ENCODE data around the gene ASPG. TPM values are rescaled to one million over a fixed set of nuclear protein-coding genes. Genes with fewer than 3 reads are reported as not detected.

Gene ASPG
- not detected for polyA plus RNA-seq (2012; ENCODE audit: insufficient read length, low read depth)

GRCh38 chr14:104085032-104085888, at the start of gene ASPG:
Gene ASPG, plus strand, starts transcription at chr14:104085700. Its CDS starts 71 bp downstream, at chr14:104085771.
- no peak for TF ChIP-seq SIN3A (IDR thresholded peaks at IDR 0.05; ENCODE audit: borderline replicate concordance, insufficient read depth, low read length)
- no peak for TF ChIP-seq POLR2AphosphoS5 (IDR thresholded peaks at IDR 0.05; ENCODE audit: low read depth, low read length)
- TF ChIP-seq REST (IDR thresholded peaks at IDR 0.05; ENCODE audit: insufficient read depth in 1 of 2, low read depth in 2 of 2, low read length in 2 of 2): no peak
- no peak for TF ChIP-seq FOXP2 (optimal IDR thresholded peaks at IDR 0.05; ENCODE audit: borderline replicate concordance, extremely low read depth, extremely low read length, insufficient read depth)
- TF ChIP-seq TAF1 (IDR thresholded peaks at IDR 0.05; ENCODE audit: borderline replicate concordance, insufficient read depth, low read length): no peak

- TF ChIP-seq FOXP2 (optimal IDR thresholded peaks at IDR 0.05; ENCODE audit: borderline replicate concordance, extremely low read depth, extremely low read length, insufficient read depth): no peak
- TF ChIP-seq POLR2AphosphoS5 (IDR thresholded peaks at IDR 0.05; ENCODE audit: low read depth, low read length): no peak
- TF ChIP-seq REST (IDR thresholded peaks at IDR 0.05; ENCODE audit: insufficient read depth in 1 of 2, low read depth in 2 of 2, low read length in 2 of 2): no peak
- TF ChIP-seq TAF1 (IDR thresholded peaks at IDR 0.05; ENCODE audit: borderline replicate concordance, insufficient read depth, low read length): no peak
- no peak for TF ChIP-seq SIN3A (IDR thresholded peaks at IDR 0.05; ENCODE audit: borderline replicate concordance, insufficient read depth, low read length)
Measured at GRCh38 chr14:104036212-104036611, 49.3 kb upstream of the ASPG start.

- no peak for TF ChIP-seq POLR2AphosphoS5 (IDR thresholded peaks at IDR 0.05; ENCODE audit: low read depth, low read length)
- TF ChIP-seq SIN3A (IDR thresholded peaks at IDR 0.05; ENCODE audit: borderline replicate concordance, insufficient read depth, low read length): no peak
- no peak for TF ChIP-seq FOXP2 (optimal IDR thresholded peaks at IDR 0.05; ENCODE audit: borderline replicate concordance, extremely low read depth, extremely low read length, insufficient read depth)
- no peak for TF ChIP-seq REST (IDR thresholded peaks at IDR 0.05; ENCODE audit: insufficient read depth in 1 of 2, low read depth in 2 of 2, low read length in 2 of 2)
- no peak for TF ChIP-seq TAF1 (IDR thresholded peaks at IDR 0.05; ENCODE audit: borderline replicate concordance, insufficient read depth, low read length)
Measured at GRCh38 chr14:104037074-104037473, 48.4 kb upstream of the ASPG start.

GRCh38 chr14:104037903-104038302, 47.6 kb upstream of the ASPG start:
- TF ChIP-seq FOXP2 (optimal IDR thresholded peaks at IDR 0.05; ENCODE audit: borderline replicate concordance, extremely low read depth, extremely low read length, insufficient read depth) (no peak), REST (IDR thresholded peaks at IDR 0.05; ENCODE audit: insufficient read depth in 1 of 2, low read depth in 2 of 2, low read length in 2 of 2) (no peak), POLR2AphosphoS5 (IDR thresholded peaks at IDR 0.05; ENCODE audit: low read depth, low read length) (no peak), TAF1 (IDR thresholded peaks at IDR 0.05; ENCODE audit: borderline replicate concordance, insufficient read depth, low read length) (no peak), SIN3A (IDR thresholded peaks at IDR 0.05; ENCODE audit: borderline replicate concordance, insufficient read depth, low read length) (no peak)

Data from PFSK-1 (cell line).